Thyroid gland (tissue), 4 donors: Measurements from ENCODE around the gene MAGEA3.
"Not testable (repeated sequence)": the region's sequence is repeated elsewhere in the genome, so short reads cannot be mapped to it uniquely, and the experiment has no call there.

Experiments
- POLR2A ChIP-seq, 2 donors: fragments of 450-650 bp; IDR thresholded peaks; one replicate each; pipeline ENCODE4 v1.6.1; 2017; ENCODE audit warnings: antibody characterized with exemption in 2 of 2, mild to moderate bottlenecking in 2 of 2, moderate library complexity in 1 of 2
- TF ChIP-seq, protein P1 (sequence below), 6 experiments: fragments of 200-600 bp in 3 of 6; fragments of 450-650 bp in 3 of 6; sonication (generic) in 3 of 6; IDR thresholded peaks; one replicate each; pipeline ENCODE4 v1.5.1; 2016 to 2019; ENCODE audit warnings: antibody characterized with exemption in 6 of 6, mild to moderate bottlenecking in 2 of 6, inconsistent platforms in 1 of 6, moderate library complexity in 1 of 6

DNA sequence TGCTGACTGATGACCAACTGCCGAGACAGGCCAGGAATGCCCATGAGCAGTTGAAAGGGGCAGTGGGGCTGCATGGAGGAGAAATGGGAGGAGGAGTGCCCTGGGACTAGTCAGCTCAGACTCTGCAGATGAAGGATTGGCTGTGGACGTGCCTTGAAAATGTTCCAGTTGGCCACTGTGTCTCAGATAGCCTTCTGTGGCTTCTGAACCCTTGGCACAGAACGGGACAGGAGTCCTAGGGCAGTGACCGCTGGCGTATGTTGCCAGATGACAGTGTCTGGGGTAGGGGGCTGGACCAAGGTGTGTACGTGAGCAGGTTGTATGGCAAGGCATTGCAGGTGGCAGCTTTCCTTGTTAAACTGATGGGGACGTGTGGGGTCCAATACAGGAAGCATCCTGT, 7.9 kb downstream of the MAGEA3 start:
- not testable (repeated sequence) for TF ChIP-seq POLR2A (IDR thresholded peaks at IDR 0.05)
- TF ChIP-seq, protein P1, sequence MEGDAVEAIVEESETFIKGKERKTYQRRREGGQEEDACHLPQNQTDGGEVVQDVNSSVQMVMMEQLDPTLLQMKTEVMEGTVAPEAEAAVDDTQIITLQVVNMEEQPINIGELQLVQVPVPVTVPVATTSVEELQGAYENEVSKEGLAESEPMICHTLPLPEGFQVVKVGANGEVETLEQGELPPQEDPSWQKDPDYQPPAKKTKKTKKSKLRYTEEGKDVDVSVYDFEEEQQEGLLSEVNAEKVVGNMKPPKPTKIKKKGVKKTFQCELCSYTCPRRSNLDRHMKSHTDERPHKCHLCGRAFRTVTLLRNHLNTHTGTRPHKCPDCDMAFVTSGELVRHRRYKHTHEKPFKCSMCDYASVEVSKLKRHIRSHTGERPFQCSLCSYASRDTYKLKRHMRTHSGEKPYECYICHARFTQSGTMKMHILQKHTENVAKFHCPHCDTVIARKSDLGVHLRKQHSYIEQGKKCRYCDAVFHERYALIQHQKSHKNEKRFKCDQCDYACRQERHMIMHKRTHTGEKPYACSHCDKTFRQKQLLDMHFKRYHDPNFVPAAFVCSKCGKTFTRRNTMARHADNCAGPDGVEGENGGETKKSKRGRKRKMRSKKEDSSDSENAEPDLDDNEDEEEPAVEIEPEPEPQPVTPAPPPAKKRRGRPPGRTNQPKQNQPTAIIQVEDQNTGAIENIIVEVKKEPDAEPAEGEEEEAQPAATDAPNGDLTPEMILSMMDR (IDR thresholded peaks at IDR 0.05), result not testable (repeated sequence)
